Ecto neural progenitor cell (in vitro differentiated cells): ENCODE results near the gene SIK2.
"Not testable (repeated sequence)": the region's sequence is repeated elsewhere in the genome, so short reads cannot be mapped to it uniquely, and the experiment has no call there.

Source experiments
- DNase-seq: peaks from one replicate; pipeline ENCODE4 v3.0.0-alpha.2; 2018; ENCODE audit warnings: low spot score

The SIK2 gene

DNA sequence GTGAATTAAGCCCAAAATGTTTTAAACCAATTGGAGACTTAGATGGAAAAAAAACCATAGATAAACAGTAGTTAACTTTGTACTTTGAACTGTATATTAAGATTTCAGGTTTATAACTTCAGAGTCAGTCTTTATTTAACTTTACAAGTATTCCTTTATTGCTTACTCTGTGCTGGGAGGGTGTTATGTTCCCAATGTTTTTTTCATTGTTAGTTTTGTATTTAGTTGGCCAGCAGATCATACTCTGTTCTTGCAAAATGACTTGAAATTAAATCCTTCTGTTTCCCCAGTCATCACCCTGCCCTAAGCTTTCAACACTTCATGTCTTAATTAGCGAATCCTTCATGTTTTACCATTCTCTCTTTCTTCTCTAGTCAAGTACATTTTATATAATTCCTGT, 25.3 kb downstream of the SIK2 start:
- DNase-seq, result no peak

GRCh38 chr11:111629499-111629898, 27.2 kb downstream of the SIK2 start:
- no peak for DNase-seq

GRCh38 chr11:111631024-111631665, 28.9 kb downstream of the SIK2 start:
- DNase-seq, result no peak

GRCh38 chr11:111631666-111632039, 29.4 kb downstream of the SIK2 start:
- no peak for DNase-seq

GRCh38 chr11:111632516-111633220, 30.4 kb downstream of the SIK2 start:
- DNase-seq, result no peak

DNA sequence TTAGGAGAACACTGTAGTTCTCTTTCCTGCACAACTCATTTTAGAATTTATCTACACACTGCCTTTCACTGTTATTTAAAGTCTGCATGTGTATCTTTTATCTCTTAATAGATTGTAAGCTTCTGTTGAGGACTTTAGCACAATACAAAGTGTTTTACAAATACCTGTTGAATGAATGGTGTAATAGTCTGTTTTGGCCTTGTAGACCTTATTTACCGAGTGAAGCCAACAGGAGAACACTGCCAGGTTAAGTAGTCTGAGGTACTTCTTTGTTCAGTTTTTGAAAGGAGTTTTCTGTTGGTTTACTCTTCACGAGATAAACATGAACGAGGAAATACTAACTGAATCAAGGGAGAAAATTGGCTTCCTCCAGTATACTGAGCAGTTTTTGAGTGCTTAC, 31.0 kb downstream of the SIK2 start:
- no peak for DNase-seq

- DNase-seq, result no peak
These were observed 31.6 kb downstream of the SIK2 start for GRCh38 chr11:111633756-111634362.

GRCh38 chr11:111634981-111635705, 32.9 kb downstream of the SIK2 start:
- no peak for DNase-seq

GRCh38 chr11:111635706-111636045, 33.4 kb downstream of the SIK2 start:
- DNase-seq, result no peak

DNA sequence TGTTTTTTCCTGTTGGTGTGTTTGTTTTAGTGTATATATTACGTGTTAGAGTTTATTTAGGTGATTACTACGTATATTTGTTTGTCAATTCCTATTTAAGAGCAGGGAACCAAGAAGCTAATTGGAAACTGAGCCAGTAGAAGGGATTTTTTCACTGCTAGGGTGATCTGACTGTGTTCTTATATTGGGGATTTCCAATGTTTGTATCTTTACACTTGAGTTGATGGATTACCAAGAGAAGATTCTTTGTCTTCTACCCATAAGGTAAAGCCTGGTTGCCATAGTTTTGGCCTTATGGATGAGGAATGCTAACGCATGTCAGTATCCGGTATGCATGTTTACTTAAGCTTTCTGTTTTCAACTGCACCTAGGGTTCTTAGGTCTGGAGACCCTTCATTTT, 35.6 kb downstream of the SIK2 start:
- DNase-seq, result no peak

DNA sequence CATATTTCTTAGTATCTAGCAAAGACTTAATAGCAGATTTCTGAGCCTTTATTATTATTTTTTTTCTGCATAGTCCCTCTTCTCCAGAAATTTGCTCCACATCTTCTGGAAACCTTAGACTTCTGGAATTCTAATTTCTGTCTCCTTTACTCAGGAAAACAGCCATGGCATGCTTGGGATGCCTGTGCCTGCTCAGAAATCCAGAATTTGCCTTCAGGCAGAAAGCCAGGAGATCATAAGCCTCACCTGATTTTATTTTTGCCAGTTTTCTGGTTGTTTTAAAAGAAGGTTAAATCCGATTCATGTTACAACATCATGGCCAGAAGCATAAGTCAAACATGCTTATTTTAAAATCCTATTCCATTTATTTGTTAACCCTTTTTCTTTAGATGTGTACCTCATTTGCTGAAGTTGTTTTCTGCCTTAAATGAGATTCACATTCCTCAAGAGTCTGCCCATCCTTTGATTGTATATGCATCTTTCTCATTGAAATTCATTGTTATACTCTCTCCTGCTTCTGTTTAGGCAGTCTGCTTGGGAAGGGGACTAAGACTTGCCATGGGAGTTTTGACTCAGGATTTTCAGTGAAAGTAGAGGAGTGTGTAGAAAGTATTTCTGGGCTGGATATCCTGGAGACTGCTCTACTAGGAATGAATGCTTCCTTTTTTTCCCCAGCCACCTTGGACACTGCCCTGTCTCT, 37.1 kb downstream of the SIK2 start:
- no peak for DNase-seq

DNA sequence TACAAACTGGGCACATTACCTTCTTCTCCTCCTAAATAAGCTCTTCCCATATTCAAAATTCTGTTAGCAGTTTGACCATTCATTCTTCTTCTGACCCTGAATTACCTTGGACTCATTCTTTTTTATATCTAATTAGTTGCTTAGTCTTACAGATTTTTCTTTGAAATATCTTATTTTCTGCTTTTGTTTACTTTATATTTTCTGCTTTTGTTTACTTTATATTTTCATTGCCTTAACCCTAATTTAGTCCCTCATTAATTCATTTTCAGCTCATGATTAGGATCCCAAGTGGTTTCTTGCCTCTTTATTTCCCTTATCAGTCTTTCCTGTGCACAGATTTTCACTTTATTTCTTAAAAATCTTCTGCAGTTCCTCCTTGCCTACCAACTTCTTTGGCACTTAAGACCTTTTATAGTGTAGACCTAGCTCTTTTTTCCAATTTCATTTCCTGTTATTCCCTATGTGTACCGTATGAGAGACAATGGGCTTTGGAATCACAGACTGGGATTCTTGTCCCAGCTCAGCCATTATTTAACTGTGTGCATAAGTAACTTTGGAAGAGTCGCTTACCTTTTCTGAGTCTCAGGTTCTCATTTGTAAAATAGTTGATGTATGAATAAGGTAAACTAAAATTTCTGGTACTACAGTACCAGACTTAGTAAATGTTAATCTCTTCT, 39.2 kb downstream of the SIK2 start:
- no peak for DNase-seq

DNA sequence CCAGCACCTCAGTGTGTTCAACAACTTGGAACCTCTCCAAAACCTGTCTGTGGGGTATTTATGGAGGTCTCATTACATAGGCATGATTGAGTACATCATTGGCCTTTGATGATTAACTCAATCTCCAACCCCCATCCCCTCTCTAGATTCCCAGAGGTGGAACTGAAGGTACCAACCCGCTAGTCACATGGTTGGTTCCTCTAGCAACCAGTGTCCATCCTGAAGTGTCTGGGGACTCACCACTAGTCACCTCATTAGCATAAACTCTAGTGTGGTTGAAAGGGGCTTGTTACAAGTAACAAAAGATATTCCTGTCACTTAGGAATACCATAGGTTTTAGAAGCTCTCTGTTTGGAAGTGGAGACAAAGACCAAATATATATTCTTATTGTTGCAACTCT, 40.3 kb downstream of the SIK2 start:
- DNase-seq, result no peak

- DNase-seq, result no peak
These were observed 42.7 kb downstream of the SIK2 start for GRCh38 chr11:111644922-111645321.

GRCh38 chr11:111645657-111646316, 43.5 kb downstream of the SIK2 start:
- no peak for DNase-seq

DNA sequence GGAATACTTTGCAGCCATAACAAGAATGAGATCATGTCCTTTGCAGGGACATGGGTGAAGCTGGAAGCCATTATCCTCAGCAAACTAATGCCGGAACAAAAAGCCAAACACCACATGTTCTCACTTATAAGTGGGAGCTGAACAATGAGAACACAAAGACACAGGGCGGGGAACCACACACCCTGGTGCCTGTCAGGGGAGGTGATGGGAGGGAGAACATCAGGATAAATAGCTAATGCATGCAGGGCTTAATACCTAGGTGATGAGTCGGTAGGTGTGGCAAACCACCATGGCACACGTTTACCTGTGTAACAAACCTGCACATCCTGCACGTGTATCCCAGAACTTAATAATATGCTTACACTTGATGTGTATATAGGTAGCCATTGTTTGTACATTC, 49.1 kb downstream of the SIK2 start:
- not testable (repeated sequence) for DNase-seq

DNA sequence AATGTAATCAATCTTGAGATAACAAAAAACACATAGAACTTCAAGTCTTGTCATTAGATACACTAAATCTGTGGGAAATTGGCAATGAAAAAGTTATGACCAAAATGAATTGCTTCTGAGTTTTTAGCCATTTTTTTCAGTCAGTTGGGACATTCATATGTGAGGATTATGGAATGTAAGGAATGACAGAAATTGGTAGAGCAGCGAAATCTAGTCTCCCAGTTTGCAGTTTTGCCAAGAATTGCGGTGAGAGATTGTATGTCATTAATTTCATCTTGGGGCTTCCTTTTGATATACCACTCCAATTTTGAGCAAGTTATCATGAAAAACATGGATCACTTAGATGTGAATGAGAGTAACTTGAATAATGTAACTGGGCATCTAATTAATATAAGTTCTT, 49.9 kb downstream of the SIK2 start:
- no peak for DNase-seq

DNA sequence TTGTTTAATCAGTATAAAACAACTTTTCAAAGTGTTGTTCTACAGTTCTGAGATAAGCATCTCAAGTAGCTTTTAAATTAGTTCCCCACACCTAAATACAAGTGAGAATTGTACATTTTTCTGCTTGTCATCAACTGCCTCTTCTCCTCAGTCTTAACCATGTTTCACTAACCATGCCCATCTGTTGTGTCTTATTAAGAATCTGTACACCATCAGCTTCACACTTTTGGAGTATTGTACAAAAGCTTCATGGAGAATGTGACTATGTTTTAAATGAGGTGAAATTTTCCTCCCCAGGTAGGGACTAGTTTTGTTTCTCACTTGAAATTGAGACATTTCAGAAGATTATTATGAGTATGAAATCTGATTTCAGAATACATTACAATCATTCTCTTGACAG, 52.4 kb downstream of the SIK2 start:
- no peak for DNase-seq

DNA sequence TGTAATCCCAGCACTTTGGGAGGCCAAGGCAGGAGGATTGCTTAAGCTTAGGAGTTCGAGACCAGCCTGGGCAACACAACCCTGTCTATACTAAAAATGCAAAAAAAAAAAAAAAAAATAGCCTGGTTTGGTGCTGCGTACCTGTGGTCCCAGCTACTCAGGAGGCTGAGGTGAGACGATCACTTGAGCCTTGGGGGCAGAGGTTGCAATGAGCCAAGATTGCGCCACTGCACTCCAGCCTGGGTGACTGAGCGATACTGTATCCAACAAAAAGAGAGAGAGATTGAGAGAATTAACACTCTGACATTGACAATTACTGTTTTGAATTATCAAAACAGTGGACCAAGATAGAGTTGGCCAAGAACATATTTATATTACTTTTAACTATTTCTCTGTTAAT, 53.7 kb downstream of the SIK2 start:
- DNase-seq, result no peak

- DNase-seq, result not testable (repeated sequence)
These were observed 55.7 kb downstream of the SIK2 start for GRCh38 chr11:111657905-111658304.

- not testable (repeated sequence) for DNase-seq
These were observed 56.2 kb downstream of the SIK2 start for GRCh38 chr11:111658493-111658892.
